T-helper 1 cell treated with Interleukin-12 subunit alpha and Interleukin-12 subunit beta and Interleukin-4 antibody, amounts not matched to agents 30 μg/mL and 1 μg/mL, for 36 hours (primary cell): Measurements from ENCODE around the gene CCM2L.
A peak's percentile ranks its signal among the peaks of the same experiment; 100 is the strongest.

Experiments
- H3K27ac Mint-ChIP-seq: one replicate; pipeline ENCODE4 v1.8.0; 2021; ENCODE audit warnings: mild to moderate bottlenecking, mixed read lengths
- H3K27me3 Mint-ChIP-seq: one replicate; pipeline ENCODE4 v1.8.0; 2021; ENCODE audit warnings: low read depth, mixed read lengths
- H3K36me3 Mint-ChIP-seq: one replicate; pipeline ENCODE4 v1.8.0; 2021; ENCODE audit warnings: low read depth, mixed read lengths
- H3K4me1 Mint-ChIP-seq: one replicate; pipeline ENCODE4 v1.8.0; 2021; ENCODE audit warnings: low read depth, mixed read lengths
- H3K4me3 Mint-ChIP-seq: one replicate; pipeline ENCODE4 v1.8.0; 2021; ENCODE audit warnings: mild to moderate bottlenecking, moderate library complexity, mixed read lengths
- H3K9me3 Mint-ChIP-seq: one replicate; pipeline ENCODE4 v1.8.0; 2021; ENCODE audit warnings: mixed read lengths

Gene CCM2L

DNA sequence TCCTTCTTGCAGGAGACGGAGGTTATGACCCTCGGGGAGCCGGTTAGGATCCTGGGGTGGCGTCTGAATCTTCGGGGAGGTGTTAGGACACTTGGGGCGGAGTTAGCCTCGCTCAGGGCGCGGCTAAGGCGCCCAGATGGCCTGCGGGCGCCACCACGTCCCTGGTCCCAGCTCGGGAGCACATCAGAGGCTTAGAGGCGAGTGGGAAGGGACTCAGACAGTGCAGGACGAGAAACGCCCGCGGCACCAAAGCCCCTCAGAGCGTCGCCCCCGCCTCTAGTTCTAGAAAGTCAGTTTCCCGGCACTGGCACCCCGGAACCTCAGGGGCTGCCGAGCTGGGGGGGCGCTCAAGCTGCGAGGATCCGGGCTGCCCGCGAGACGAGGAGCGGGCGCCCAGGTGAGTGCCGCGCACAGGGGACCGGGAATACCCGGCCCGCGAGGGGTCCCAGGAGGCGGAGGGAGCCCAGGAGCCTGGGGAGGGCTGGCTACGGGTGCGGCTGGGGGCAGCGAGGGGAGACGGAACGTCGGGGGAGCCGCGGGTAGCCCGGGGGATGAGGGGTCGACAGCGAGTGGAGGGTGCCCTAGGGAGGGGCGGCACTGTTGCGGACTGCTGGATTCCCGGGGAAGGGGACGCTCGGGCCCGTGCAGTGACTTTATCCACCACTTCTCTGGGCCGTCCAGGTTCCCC lies 42.0 kb downstream of the CCM2L start, which contains the start of gene HCK:
TSS of gene HCK (plus strand) at position 153 of the 688 bp plus-strand sequence.
- no peaks in the 10 kb centered on the region for H3K36me3 Mint-ChIP-seq
- peaks cover 16% of the 10 kb centered on the region for H3K4me1 Mint-ChIP-seq

DNA sequence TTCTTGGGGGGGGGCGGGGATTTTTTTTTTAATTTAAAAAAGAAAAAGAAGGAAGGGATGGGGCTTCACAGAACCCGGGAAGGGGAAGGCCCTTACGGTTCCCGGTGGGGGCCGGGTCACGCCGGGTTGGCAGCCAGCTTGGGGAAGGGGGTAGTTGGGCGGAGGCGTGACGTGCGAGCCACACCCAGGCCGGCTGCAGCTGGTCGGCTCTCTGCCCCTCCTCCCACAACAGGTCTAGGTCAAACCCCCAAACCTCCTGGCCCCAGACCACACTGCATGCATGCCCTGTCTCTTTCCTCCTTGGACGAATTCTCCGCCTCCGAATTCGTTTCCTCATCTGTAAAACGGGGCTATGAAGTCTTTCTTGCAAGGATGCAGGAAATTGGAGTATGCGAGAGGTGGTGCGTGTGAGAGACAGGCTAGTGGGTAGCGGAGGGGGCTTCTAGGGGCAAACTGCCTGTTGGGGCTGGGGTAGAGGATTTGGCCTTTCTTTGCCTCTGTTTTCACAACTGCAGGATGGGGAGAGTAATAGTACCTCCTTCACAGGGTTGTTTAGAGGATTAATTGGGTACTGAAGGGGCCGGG lies 42.6 kb downstream of the CCM2L start:
- peak overlapping the region; percentile 34 for H3K4me3 Mint-ChIP-seq
- H3K36me3 Mint-ChIP-seq, result no peaks in the 10 kb centered on the region
- H3K4me1 Mint-ChIP-seq, result peaks cover 16% of the 10 kb centered on the region
- no peak overlapping the region for H3K27ac Mint-ChIP-seq
- H3K27me3 Mint-ChIP-seq, result peaks cover 63% of the 10 kb centered on the region
- H3K9me3 Mint-ChIP-seq, result no peaks in the 10 kb centered on the region

More for the DNA sequence above, 42.0 kb downstream of the CCM2L start, which contains the start of gene HCK:
- Mint-ChIP-seq H3K9me3 (no peaks in the 10 kb centered on the region), H3K4me3 (peak within 1 kb of the TSS; percentile 80), H3K27me3 (peaks cover 62% of the 10 kb centered on the region), H3K27ac (peak within 1 kb of the TSS; percentile 6)

DNA sequence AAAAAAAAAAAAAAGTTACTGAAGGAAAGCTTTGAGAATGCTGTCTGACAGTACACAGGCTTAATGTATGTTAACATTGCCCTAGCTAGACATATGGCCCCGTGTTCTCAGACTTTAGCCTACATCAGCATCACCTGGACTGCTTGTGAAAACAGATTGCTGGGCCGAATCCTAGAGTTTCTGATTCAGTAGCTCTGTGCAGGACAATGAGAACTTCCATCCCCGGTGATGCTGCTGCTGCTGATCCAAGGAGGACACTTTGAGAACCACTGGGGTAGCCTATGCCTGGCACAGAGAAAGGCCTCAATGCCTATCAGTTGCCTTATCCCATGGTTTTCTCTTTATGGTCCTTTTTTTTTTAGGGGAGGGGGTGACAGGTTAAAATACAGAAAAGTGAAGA lies 43.4 kb downstream of the CCM2L start:
- no peaks in the 10 kb centered on the region for H3K36me3 Mint-ChIP-seq
- H3K27me3 Mint-ChIP-seq, result peaks cover 62% of the 10 kb centered on the region
- H3K4me1 Mint-ChIP-seq, result peaks cover 16% of the 10 kb centered on the region
- no peak overlapping the region for H3K4me3 Mint-ChIP-seq
- no peak overlapping the region for H3K27ac Mint-ChIP-seq
- H3K9me3 Mint-ChIP-seq, result no peaks in the 10 kb centered on the region

DNA sequence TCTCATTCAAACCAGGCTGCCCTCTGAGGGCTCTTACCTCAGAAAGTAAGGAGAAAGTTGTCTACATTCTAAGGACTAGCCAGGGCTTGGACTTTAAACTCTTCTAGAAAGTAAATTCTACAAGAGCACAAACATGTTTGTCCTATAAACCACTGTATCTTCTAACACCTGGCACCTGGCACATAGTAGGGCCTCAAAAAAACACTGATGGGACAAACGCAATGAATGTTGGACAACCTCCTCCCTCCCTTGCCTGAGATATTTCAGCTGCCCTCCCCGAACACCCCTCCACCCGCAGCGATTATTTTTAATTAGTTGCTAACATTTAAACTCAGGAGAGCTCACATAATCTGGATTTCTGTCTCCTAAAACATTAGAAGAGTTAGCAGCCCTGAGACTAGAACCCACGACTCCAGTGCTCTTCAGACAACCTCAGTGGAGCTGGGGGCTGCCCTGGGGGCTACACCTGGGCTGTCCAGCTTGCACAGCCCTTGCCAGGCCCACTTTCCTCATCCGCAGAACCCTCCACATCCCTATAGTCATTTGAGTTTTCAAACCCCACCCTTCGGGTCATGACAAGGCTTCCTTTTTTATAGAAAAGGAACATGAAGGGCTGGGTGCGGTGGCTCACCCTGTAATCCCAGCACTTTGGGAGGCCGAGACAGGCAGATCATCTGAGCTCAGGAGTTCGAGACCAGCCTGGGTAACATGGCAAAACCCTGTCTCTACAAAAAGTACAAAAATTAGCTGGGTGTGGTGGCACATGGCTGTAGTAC lies 46.7 kb downstream of the CCM2L start:
- H3K9me3 Mint-ChIP-seq, result no peaks in the 10 kb centered on the region
- no peaks in the 10 kb centered on the region for H3K36me3 Mint-ChIP-seq
- no peak overlapping the region for H3K27ac Mint-ChIP-seq
- H3K4me1 Mint-ChIP-seq, result peaks cover 5% of the 10 kb centered on the region
- peaks cover 54% of the 10 kb centered on the region for H3K27me3 Mint-ChIP-seq
- H3K4me3 Mint-ChIP-seq, result no peak overlapping the region

DNA sequence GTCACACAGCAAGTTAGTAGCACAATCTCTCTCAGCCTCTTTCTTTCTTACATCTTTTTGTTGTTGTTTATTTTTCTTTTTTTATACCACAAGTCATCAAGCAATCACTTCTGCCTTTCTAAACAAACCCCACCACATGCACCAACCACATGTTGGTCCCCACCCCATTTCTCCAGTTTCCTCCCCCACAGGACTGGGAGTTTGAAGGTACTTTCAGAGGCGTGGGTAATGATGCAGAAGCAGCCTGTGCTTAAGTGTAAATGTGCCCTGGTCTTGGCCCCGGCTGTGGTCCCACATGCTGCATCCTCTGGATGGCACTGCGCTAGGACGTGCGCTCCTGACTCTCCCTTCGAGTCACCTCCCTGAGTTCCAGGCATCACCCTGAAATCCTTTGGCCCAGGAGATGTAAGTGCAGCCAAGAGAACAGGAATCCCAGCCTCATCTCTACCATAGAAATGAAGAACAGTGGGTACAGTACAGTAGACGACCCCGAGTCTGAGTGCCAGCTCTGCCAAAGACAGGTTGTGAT lies 47.5 kb downstream of the CCM2L start:
- Mint-ChIP-seq H3K27me3 (peaks cover 49% of the 10 kb centered on the region), H3K4me3 (no peak overlapping the region), H3K9me3 (no peaks in the 10 kb centered on the region)

DNA sequence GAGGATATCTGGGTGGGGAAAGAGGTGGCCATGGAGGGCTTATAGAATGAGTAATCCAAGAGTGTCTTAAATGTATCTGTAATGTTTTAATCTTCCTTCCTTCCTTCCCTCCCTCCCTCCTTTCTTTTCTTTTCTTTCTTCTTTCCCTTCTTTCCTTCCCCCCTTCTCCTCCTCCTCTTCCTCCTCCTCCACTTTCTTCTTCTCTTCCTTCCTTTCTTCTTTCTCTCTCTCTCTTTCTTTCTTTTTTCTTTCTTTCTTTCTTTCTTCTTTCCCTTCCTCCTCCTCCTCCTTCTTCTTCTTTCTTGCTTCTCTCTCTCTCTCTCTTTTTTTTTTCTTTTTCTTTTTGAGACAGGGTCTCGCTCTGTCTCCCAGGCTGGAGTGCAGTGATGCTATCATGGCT lies 49.0 kb downstream of the CCM2L start:
- H3K27ac Mint-ChIP-seq, result no peak overlapping the region
- peaks cover 37% of the 10 kb centered on the region for H3K27me3 Mint-ChIP-seq
- peaks cover 5% of the 10 kb centered on the region for H3K4me1 Mint-ChIP-seq
- H3K9me3 Mint-ChIP-seq, result no peaks in the 10 kb centered on the region
- no peak overlapping the region for H3K4me3 Mint-ChIP-seq
- H3K36me3 Mint-ChIP-seq, result no peaks in the 10 kb centered on the region

More for the DNA sequence above, 47.5 kb downstream of the CCM2L start:
- H3K27ac Mint-ChIP-seq, result no peak overlapping the region
- H3K36me3 Mint-ChIP-seq, result no peaks in the 10 kb centered on the region
- H3K4me1 Mint-ChIP-seq, result peaks cover 8% of the 10 kb centered on the region

DNA sequence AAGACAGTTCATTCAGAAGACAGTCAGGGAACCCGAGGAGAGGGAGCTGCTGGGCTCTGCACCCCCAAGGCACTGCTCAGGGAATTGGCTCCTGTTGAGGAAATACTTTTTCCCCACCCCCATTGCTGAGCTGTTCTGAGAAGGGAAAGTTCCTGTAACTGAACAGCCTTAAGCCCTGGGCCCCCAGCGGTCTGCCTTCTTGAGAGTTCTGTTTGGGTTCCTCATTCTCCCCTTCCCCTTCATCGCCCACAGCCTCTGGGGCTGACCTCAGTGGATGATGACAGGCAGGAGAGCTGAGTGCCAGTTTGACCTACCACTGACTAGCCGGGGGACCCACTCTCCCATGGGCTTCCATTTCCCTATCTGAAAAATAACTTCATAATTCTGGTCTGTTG lies 52.5 kb downstream of the CCM2L start:
- Mint-ChIP-seq H3K27me3 (peaks cover 26% of the 10 kb centered on the region), H3K9me3 (no peaks in the 10 kb centered on the region), H3K4me3 (no peak overlapping the region), H3K36me3 (no peaks in the 10 kb centered on the region), H3K4me1 (peaks cover 5% of the 10 kb centered on the region), H3K27ac (no peak overlapping the region)

DNA sequence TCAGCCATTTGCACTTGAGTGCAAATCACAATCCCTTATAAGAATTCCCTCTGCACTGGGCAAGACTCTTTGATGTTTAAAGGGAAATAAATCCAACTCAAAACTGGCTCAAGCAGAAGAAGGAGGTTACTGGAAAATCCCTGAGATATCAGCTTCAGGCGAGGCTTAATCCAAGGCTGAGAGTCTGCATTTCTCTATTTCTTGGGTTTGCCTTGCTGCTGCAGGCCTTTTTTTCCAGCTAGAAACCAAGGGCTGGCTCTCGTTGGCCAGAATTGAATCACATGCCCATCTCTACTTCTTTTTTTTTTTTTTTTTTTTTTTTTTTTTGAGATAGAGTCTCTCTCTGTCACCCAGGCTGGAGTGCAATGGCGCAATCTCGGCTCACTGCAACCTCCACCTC lies 53.5 kb downstream of the CCM2L start:
- H3K4me3 Mint-ChIP-seq, result no peak overlapping the region
- H3K27ac Mint-ChIP-seq, result no peak overlapping the region
- no peaks in the 10 kb centered on the region for H3K36me3 Mint-ChIP-seq

DNA sequence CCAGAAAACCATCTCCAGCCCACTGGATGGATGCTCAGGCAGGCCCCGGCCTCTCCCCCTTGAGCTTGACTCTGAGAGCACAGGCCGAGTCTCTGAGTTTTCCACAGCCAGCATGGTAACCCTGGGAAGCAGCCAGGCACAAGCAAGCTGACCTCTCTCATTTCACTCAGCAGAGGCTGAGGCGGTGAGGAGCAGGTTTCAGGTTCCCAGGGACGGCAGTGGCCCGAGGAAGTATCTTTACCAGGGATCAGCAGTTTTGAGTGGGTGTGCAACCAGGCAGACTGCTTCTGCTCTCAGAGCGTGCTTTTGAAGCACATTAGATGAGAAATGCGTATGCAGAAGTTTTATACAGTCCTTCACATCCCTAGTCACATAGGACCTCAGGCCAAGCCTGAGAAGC lies 54.4 kb downstream of the CCM2L start:
- Mint-ChIP-seq H3K36me3 (no peaks in the 10 kb centered on the region), H3K27ac (no peak overlapping the region), H3K4me1 (peaks cover 8% of the 10 kb centered on the region), H3K9me3 (no peaks in the 10 kb centered on the region), H3K4me3 (no peak overlapping the region), H3K27me3 (peaks cover 11% of the 10 kb centered on the region)

More for the DNA sequence above, 53.5 kb downstream of the CCM2L start:
- Mint-ChIP-seq H3K9me3 (no peaks in the 10 kb centered on the region), H3K4me1 (peaks cover 5% of the 10 kb centered on the region), H3K27me3 (peaks cover 21% of the 10 kb centered on the region)

DNA sequence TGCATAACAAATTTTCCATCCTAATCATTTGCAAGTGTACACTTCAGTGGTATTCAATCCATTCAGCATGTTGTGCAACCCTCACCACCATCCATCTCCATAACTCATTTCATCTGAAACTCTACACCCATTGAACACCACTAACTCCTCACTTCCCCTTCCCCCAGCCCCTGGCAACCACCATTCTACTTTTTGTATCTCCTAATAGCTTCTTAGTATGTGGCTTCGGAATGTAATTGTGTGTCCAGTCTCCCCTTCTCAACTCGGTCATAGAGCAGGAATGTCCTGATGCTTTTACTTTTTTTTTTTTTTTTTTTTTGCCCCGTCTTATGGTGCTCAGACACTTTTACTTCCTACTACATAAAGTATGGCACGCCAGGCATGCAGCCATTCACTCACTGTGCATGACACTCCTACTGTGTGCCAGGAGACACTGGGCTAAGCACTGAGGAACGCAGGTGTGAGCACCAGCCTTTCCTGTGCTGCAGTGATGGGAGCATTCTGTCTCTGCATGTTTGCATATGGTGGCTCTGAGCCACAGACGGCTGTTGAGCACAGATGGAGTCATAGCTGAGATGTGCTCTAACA lies 57.1 kb downstream of the CCM2L start:
- Mint-ChIP-seq H3K27me3 (no peaks in the 10 kb centered on the region), H3K9me3 (no peaks in the 10 kb centered on the region), H3K4me1 (peaks cover 13% of the 10 kb centered on the region), H3K36me3 (no peaks in the 10 kb centered on the region), H3K27ac (no peak overlapping the region), H3K4me3 (no peak overlapping the region)

DNA sequence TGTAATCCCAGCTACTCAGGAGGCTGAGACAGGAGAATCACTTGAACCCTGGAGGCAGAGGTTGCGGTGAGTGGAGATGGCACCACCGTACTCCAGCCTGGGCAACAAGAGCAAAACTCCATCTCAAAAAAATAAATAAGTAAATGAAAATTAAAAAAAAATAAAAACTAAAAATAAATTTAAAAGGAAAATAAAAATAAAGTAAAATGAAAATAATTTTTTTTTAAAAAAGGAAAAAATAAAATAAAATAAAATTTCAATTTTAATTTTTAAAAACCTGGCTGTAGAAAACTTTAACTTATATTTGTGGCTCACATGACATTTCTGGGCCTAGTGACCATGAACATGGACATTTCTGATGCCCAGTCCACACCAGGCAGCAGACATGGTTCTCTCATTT lies 57.9 kb downstream of the CCM2L start:
- no peaks in the 10 kb centered on the region for H3K27me3 Mint-ChIP-seq
- no peaks in the 10 kb centered on the region for H3K36me3 Mint-ChIP-seq
- no peaks in the 10 kb centered on the region for H3K9me3 Mint-ChIP-seq
- peaks cover 10% of the 10 kb centered on the region for H3K4me1 Mint-ChIP-seq
- no peak overlapping the region for H3K27ac Mint-ChIP-seq
- no peak overlapping the region for H3K4me3 Mint-ChIP-seq

DNA sequence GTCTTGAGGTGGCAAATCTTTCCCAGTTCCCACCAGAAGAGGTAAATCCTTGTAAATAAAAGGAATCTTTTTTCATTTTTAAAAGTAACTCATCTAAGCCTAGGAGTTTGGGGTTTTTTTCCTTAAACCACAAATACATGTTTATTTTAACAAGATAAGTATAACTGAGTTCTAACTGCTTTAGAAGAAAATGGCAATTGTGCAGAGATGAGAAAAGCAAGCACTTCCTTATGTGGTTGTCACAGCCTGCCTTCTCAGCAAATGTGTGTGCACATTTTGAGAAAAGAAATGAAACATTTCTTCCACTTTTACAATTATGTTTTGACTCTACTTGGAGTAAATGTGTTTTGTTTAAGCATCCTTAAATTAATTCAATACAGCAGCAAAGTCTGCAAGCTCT lies 59.5 kb downstream of the CCM2L start:
- Mint-ChIP-seq H3K27me3 (no peaks in the 10 kb centered on the region), H3K9me3 (no peaks in the 10 kb centered on the region), H3K27ac (no peak overlapping the region), H3K4me1 (peaks cover 10% of the 10 kb centered on the region), H3K4me3 (no peak overlapping the region), H3K36me3 (no peaks in the 10 kb centered on the region)

DNA sequence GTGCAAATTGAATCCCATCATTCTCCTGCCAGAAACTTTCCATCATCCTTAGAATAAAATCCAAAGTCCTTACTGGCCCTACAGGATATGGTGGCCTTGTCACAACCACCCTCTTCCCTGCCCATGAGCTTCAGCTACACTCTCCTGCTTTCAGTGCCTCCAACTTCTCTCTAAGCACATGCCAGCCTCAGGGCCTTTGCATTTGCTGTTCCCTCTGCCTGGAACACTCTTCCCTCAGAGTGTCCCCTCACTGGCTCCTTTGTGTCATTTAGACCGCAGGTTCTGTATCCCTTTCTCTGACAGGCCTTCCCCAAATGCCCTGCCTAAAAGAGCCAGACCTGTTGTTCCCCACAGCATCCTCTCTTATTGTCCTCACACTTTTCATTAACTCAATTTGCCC lies 60.0 kb downstream of the CCM2L start:
- H3K36me3 Mint-ChIP-seq, result no peaks in the 10 kb centered on the region
- no peak overlapping the region for H3K4me3 Mint-ChIP-seq
- no peak overlapping the region for H3K27ac Mint-ChIP-seq

DNA sequence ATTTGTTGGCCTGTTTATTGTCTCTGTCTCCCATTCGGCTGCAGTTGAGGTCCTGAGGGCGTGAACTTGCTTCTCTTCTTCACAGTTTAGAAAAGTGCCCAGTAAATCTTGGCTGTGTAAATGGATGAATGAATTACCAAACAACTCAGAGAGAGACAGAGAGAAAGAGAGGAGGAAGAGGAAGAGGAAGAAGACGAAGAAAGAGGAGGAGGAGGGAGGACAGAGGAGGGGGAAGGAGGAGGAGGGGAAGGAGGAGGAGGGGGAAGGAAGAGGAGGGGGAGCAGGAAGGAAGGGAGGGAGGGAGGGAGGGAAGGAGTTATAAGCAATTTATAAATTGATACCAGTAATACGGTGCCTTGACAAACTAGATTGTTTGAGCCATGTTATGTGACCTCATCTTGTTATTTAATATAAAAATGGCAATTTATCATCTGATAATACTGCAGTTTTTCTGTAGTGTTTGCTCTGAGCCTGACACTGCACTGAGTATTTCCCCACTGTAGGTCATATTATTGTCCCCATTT lies 60.5 kb downstream of the CCM2L start:
- Mint-ChIP-seq H3K4me3 (no peak overlapping the region), H3K27me3 (peaks cover 4% of the 10 kb centered on the region), H3K4me1 (peaks cover 10% of the 10 kb centered on the region)

More for the DNA sequence above, 60.0 kb downstream of the CCM2L start:
- Mint-ChIP-seq H3K4me1 (peaks cover 10% of the 10 kb centered on the region), H3K27me3 (no peaks in the 10 kb centered on the region), H3K9me3 (no peaks in the 10 kb centered on the region)

More for the DNA sequence above, 60.5 kb downstream of the CCM2L start:
- H3K36me3 Mint-ChIP-seq, result no peaks in the 10 kb centered on the region
- no peaks in the 10 kb centered on the region for H3K9me3 Mint-ChIP-seq
- H3K27ac Mint-ChIP-seq, result no peak overlapping the region
